ENCODE results near the gene PWP1.

Gene PWP1

DNA sequence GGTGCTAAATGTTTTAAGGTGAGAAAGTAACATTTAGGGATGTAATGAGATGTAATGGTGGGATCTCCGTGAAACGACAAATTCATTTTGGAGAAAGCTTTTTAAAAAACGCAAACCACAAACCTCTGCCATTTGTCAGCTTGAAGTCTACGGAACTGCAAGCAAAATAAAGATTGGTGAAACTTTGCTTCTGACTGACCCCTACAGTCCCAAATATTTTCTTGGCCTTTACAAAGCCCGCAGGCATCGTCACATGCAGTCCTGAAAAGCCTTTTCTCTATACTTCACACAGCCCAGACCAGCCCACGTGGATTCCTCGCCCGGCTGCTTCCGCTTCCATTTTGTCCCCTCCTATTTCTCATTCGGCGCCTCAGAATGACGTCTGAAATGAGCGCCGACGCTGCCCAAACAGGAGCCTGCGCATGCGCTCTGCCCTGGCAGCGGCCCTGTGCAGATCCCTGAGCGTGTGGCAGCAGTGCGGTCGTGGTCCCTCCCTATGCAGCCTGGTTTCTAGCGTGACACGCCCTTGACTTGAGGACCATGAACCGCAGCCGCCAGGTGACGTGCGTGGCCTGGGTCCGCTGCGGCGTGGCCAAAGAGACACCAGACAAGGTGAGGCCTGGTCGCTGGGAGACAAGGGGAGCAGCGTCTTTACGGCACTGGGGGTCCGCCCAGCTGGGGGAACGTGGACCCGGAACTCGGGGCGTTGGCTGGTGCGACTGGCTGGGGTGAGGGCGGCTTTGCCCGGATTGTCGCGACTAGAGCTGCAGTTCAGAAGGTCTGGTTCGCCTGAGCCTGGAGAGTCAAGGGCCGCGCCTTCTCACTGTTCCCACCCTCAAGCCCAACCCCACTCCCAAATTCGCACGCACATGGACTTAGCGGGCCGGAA is at the start of gene PWP1:
TSS of gene PWP1 (plus strand) at position 440 of the 889 bp plus-strand sequence. CDS start at position 541, 101 bp downstream.
- peak; percentile 95 to 96 for DNase-seq

DNA sequence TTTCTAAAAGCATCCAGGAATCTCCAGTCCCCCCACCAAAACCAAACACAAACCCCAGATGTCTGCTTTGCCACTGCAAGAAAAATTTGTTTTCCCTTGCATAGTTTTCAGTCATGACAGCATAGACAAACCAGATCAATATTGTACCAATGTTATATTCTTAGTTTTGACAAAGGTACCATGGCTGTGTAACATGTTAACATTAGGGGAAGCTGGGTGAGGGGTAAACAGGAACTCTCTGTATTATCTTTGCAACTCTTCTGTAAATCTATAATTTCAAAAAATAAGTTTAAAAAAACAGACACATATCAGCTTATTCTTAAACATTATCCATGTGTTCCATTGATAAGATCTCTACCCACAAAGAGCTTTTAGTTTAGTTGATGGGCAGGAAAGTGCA is 44.4 kb upstream of the PWP1 start:
- DNase-seq, result no peak

DNA sequence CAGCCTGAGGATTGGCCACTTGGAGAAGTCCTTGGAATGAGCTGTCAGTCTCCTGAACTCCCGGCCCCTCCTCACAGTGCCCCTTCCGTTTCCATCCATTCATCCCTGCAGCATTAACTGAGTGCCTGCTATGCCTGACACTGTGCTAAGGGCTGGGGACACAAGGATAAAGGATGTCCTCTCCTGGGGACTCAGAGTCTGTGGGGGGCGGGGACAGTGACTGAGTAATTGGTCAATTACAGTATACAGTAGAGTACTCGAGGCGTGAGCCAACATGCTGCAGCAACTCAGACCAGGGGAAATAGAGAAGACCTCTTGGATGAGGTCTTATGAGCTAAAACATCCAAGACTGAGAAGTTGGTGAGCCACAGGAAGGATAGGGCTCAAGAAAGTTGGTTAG is 43.4 kb upstream of the PWP1 start:
- no peak for DNase-seq

DNA sequence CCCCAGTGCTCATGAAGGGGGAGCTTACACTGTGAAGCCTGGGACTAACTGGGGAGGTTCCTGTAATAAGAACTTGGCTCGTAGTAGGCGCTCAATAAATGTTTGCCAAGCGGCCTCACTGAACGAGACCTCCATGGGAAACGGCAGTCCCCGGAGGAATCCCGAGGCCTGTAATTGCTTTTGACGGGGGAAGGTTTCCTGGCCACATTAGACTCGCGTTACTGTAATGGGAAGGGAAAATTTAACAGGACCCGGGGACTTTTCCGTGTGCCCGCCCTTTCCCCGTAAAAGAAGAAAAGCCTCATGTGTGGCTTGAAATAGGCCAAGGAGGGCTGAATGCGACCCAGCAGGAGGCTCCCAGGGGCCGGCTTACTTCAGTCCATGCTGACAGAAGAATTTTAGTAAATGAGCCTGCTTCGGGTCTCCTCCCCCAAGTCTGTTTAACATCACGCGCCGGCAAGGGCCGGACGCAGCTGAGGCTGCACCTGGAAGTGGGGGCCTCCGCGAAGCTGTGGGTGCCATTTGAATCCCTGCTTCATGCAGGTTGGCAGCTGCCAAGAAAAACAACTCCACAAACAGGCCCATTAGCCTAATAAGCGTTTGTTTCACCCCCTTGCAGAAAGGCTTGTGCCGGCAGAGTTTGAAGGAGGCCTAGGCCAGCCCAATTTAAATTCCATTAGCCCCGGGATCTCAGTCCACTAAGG is 39.8 kb upstream of the PWP1 start:
- DNase-seq, result no peak

DNA sequence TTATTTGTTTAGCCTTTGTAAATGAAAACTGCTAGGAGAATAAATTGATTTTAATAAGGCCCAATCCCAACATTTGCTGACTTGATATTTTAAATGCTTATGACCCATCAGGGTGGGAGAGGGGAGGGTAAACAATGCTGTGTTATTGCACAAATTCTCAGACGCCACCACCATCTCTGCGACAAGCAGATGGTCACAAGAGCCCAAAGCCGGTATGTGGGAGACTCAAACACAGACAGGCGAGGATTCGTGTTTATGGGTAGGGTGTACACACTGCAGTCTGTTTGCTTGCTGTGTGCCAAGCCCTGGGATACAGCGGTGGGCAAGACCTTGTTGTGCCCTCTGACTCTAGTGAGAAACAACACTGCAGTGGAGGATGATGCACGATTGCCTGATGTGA is 39.2 kb upstream of the PWP1 start:
- DNase-seq, result no peak

DNA sequence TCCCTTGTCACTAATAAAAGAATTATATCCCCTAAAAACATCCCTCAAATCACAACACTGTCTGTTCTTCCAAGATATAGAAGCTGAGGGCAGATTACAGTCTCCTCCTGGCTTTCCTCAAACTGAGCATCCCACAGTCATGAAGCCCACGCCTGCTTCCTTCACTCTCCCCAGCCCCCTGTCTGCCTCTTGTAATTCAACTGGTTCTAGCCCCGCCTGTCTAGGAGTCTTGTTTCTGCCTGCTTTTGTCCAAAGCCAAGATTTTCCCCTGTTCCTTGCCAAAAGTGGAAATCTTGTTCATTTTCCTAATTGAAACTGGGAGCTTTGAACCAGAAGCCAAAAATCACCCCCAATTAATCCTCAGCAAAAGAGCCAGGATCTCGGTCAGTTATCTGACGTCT is 35.9 kb upstream of the PWP1 start:
- no peak for DNase-seq

DNA sequence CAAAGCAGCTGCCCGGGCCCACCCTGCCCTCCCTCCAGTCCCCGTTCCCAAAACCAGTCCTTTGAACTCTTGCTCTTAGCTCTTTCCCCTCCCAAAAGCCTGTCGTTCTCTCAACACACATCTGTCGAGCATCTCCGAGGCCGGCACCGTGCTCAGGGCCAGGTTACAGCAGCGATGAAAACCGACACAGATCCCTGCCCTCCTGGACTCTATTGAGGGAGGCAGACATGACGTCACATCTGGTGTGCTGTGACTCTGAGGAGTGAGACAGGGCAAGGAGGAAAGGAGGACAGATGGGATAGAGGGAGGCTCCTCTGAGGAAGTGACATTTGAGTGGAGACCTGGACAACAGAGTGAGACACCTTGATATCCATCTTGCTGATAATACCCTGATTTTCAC is 34.6 kb upstream of the PWP1 start:
- no peak for DNase-seq

DNA sequence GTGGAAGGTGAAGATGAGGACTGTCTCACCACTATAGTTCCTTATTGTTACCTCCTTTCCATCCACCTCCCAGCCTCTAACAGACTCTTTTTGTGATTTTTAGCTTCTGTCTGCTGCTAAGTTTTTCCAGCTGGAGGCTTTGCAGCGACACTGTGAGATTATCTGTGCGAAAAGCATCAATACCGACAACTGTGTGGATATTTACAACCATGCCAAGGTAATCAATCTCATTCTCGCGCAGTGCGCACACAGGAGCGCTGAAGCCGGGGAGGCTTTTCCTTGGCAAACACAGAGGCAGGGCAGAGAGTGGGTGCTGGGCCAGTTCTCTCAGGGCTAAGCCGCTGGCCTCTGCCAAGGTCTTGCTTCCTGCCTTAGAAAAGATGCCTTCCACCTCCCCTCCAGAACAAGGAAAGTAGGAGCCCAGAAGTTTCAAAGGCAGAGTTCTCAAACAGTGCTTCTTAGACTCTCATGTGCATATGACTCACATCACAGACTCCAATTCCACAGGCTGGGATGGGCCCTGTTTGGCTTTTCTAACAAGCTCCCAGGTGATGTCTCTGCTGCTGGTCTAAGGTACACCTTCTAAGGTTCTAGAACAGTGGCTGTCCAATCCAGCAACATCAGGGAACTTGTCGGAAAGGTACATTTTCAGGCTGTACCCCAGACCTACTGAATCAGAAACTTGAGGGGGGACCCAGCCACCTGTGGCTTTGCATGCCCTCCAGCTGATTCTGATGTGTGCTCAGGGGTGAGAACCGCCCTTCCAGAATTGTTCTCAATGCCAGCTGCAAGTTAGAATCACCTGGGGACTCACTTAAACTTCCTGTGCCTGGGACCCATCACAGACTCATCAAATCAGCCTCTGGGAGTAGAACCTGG is 33.8 kb upstream of the PWP1 start:
- no peak for DNase-seq

DNA sequence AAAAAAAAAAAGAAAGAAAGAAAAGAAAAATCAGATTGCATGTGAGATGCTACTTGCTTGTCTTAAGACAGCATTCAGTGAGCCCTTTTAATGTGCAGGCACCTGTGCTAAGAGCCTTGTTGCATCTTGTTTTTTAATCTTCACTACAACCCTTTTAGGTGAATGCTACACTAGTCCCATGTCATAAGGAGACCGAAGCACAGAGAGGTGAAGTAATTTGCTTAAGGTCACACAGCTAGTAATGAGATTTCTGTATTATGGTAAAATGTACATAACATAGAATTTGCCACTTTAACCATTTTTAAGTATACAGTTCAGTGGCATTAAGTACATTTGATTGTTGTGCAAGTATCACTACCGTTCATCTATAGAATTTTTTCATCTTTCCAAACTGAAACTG is 32.1 kb upstream of the PWP1 start:
- DNase-seq, result no peak

DNA sequence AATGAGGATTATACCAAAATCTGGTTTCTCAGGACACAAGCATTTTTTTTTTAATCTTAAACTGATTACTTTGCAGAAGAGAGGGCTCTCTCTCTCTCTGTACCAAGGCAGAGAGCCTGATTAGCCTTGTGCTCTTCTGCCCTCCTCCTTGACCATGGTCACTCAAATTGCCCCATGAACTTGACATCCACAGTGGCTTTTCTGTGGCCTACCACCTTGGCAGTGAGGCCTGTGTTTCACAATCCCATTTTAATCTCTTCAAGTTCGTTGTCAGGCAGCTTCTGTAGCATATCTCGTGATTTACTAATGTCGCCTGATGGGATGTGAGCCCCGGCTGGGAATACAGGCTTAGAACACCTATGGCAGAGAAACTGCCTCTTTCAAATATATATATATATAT is 30.7 kb upstream of the PWP1 start:
- DNase-seq, result no peak

DNA sequence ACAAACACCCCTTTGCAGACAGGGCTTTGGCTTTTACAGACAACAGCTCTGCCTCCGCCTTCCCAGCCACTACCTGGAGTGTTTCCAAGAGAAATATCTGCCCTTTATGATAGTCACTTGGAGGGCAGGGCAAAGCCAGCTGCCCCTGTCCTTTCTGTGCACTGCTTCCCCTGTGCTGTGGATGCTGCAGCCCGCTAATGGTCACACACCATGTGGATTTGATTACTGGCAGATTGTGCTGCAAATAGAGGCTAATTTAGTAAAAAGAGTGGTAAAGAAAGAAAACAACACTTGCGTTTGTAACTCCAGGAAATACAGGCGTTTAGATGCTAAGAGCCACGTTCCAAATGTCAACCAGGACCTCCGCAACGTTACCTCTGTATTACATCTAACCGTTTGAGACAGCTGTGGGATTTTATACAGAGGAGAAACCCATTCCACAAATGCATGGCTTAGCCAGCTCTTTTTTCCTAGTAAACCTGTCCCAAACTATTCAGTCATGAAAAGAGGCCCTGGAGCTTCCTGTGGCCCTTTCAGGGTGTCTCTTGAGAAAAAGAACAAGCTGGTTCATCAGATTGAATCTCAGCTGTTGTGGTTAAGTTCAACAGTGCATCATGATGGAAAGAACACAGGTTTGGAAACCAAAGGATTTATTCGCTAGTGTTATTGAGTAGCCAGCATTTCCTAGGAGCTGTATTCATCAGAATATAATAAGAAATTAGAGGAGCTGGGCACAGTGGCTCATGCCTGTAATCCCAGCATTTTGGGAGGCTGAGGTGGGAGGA is 30.1 kb upstream of the PWP1 start:
- no peak for DNase-seq

DNA sequence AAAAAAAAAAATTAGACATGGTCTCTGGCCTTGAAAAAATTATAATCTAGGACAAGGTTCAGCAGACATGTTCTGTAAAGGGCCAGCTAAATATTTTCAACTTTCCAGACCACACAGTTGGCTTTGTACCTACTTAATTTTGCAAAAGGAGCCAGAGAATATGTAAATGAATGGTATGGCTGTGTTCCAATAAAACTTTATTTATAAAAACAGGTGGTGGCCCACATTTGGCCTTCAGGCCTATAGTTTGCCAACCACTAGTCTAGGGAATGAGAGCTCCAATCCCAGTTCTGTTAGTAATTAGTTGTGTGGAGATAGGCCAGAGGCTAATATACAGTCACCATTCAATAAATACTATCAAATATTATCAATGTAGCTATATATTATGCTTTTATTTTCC is 29.3 kb upstream of the PWP1 start:
- no peak for DNase-seq

DNA sequence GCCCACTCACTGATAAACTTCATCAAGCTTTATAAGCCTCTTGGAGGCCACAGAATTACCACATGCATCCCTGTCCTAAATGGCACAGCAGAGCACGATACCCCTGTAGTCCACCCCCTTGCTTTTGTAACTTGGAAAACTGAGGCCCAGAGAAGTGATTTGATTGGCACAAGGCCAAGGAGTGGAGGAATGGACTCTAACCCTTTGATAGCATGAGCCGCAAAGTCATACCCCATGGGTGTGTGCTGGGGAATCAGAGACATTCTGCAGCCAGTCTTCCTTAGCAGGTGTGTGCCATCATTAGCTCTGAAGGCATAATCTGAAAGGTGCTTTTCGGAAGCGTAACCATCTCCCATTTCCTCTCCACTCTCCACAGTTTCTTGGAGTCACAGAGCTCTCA is 28.5 kb upstream of the PWP1 start:
- no peak for DNase-seq

DNA sequence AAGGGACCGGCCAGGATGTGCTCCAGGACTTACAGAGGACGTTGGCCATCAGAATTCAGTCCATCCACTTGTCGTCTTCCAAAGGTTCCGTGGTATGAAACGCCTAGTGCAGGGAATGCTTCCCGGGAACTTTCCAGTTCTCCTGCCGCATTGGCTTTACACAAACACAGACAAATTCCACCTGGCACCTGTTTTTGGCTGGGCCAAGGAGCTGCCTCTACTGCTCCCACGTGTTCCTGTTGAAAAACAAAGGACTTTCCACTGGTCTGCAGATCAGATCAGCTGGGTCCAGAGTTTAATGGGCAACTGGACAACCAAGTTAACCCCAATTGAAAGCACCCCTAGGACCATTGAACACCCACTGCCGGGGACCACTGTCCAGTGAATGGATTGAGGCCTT is 28.0 kb upstream of the PWP1 start:
- DNase-seq, result no peak

DNA sequence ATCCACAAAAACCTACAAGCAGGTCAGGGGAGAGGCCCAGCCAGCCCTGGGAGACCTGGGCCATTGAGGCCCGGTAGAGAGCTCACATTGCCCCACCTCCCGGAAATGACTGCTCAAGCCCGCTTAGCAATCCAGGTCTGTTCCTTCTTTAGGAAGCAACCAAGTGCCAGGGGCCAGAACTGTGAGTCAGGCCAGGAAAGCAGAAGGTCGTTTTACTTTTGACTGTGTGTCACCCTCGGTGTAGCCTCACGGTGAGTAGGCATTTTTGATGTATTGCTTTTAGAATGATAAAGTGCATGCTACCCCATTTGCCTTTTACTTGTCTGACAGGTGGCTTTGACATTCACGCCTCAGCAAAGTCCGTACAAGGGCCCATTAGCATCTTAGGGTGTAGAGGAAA is 25.4 kb upstream of the PWP1 start:
- no peak for DNase-seq

DNA sequence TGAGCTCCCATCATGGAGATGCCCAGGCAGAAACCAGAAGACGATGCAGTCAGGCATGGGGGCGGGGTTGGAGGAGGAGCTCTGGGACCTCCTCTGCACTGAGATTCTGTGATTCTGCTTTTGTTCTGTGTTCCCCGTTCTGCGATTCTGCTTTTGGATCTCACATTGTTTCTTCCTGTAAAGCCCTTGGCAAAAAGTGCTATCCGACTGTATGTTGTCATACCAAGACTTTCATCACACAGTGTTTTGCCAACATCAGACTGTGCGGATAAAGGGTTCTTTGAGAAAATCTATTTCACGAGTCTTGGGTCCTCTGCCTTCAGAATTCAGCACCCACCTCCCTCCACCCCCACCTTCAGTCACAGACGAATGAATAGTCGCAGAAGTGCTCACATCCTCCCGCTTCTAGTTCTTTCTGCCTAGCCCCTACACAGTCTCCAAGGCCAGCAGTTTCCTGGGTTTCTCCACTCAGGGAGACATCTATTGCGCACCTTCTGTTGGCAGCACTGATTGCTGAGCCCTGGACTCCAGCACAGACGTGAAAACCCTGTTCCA is 24.7 kb upstream of the PWP1 start:
- DNase-seq, result no peak

DNA sequence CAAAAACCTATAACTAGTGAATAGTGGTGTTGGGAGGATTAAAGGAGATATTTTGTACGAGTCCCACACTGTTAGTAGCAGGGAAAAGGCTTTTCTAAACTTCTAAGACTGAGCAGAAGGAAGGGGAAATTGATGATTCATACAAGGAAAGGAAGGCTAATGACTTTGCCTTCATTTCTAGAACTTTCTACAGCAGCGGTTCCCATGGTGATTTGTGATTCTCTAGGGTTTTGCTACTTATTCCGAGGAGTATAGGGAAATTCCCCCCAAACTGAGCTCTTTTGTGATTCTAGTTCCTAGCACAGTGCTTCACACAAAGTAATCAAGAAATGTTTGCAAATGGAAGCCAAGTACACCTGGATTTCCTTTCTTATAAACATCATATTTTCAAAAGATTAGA is 23.8 kb upstream of the PWP1 start:
- DNase-seq, result no peak

DNA sequence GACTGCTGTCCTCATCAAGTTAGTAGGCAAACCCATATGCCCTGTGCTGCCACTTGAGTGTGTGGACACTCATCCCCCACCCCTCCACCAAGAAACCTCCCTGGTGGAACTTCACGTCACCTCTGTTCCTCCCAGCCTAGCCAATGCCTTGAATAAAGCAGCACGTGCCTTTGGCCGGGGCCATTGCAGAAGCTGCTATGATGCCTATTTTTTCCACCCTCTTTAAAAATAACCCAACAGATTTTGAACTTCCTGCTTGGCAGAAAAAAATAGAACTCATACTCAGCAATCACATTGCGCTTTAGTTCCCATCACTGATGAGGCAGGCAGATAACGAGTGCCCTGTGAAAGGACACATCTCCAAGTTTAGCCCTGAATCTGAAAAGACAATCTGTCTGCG is 23.1 kb upstream of the PWP1 start:
- DNase-seq, result no peak

DNA sequence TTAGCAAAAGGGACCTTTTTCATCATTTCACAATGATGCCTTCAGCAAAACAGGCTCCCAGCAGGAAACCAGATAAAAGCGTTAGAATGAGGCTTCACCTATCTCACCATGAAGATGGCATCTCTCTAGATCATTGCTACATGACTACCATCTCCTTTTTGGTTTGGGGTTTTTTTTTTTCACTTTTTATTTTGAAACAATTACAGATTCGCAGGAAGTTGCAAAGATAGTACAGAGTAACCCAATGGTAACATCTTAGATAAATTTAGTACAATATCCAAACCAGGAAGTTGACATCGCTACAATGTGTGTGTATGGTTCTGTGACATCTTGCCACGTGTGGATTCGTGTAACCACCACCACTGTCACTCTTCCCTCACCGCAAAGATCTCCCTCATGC is 22.3 kb upstream of the PWP1 start:
- no peak for DNase-seq

DNA sequence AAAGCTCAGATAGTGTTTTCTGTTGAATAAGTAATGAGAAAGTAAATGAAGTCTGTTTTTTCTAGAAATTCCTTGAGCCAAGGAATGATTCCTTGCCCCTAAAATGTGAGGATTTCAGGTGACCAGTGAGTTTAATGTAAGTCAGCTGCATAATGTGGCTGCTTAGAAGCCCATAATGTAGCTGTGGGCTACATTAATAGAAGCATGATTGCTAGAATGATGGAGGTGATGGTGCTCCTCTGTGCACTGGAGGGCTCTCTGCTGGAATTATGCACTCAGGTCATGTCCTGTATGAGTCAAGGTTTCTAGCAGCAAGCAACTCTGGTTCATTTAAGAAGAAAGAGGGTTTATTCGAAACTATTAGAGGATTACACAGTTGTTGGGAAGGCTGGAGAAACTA is 19.6 kb upstream of the PWP1 start:
- DNase-seq, result no peak

DNA sequence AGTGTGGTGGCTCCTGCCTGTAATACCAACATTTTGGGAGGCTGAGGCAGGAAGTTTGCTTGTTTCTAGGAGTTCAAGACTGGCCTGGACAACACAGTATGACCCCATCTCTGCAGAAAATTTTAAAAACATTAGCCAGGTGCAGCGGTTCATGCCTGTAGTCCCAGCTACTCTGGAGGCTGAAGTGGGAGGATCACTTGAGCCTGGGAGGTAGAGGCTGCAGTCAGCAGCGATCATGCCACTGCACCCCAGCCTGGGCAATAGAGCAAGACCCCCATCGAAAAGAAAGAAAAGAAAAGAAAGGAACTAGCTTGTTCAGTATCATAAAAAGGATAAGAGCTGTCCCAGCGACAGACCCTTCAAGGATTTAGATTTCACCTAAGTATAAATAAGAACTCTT is 18.1 kb upstream of the PWP1 start:
- DNase-seq, result no peak

All from activated CD4-positive, alpha-beta T cell treated with anti-CD3 and anti-CD28 coated beads for 4 hours (primary cell).